Keratinocyte (primary cell): ENCODE results near the gene PTPN6.

ENCODE experiments used
- CTCF ChIP-seq, 3 experiments: IDR thresholded peaks in 1 of 3; conservative IDR thresholded peaks in 1 of 3; optimal IDR thresholded peaks in 1 of 3; 2 replicates in 2 of 3; 3 replicates in 1 of 3; pipeline versions ENCODE3 to v1.5.1; 2011; ENCODE audit warnings: low read length in 3 of 3, mild to moderate bottlenecking in 3 of 3, moderate library complexity in 2 of 3, control low read depth in 1 of 3, inconsistent platforms in 1 of 3; ENCODE audit not compliant: insufficient read depth in 2 of 3; ENCODE audit errors: extremely low read depth in 1 of 3
- EZH2 ChIP-seq: IDR thresholded peaks from one replicate; pipeline ENCODE4 v1.6.1; 2012; ENCODE audit warnings: inconsistent platforms, mild to moderate bottlenecking, low read length, moderate library complexity

DNA sequence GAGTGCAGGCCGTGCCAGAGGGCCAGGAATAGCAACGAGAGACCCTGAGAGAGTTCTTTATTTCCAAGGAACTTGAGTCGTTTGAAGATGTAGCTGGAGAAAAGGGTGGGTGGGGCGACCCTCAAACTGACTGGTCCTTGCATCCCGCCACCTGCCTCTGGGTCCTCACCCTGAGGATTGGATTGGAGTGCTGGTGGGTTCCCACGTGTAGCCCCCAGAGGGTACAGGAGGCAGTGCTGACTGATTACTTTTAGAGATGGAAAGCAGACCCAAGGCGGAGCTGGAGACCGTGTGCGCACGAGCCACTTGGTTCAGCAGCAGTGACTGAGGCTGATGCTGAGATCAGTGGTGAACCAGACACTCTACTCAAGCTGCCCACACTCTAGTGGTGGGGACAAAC is 26.5 kb downstream of the PTPN6 start:
- no peak for TF ChIP-seq CTCF (optimal IDR thresholded peaks at IDR 0.05 in 1 of 3, IDR thresholded peaks at IDR 0.05 in 1 of 3, conservative IDR thresholded peaks at IDR 0.05 in 1 of 3; ENCODE audit: extremely low read depth in 1 of 3, insufficient read depth in 2 of 3, low read length in 3 of 3)
- no peak for TF ChIP-seq EZH2
